H1 (cell line): Measurements from ENCODE around the gene RUBCN. TPM values are rescaled to one million over a fixed set of nuclear protein-coding genes. Genes with fewer than 3 reads are reported as not detected.
A peak's percentile ranks its signal among the peaks of the same experiment; 100 is the strongest.

ENCODE experiments used
- ASH2L ChIP-seq: fragments of 200-600, 300-600 bp; sonication (generic); IDR thresholded peaks from one replicate; pipeline ENCODE4 v1.7.1; 2017; ENCODE audit warnings: low read length
- CHD7 ChIP-seq: fragments of 300-600 bp; sonication (generic); IDR thresholded peaks from 2 replicates; pipeline ENCODE4 v1.7.1; 2012; ENCODE audit warnings: low read length, moderate library complexity, mild to moderate bottlenecking, inconsistent platforms; ENCODE audit not compliant: insufficient replicate concordance
- FOSL1 ChIP-seq: IDR thresholded peaks from 2 replicates; pipeline ENCODE4 v1.6.1; 2011; ENCODE audit warnings: mild to moderate bottlenecking, low read depth, low read length, moderate library complexity; ENCODE audit not compliant: insufficient read depth
- SIN3A ChIP-seq, 2 experiments: IDR thresholded peaks in 1 of 2; conservative IDR thresholded peaks in 1 of 2; 2 replicates each; pipeline ENCODE4 v1.6.1; 2011 to 2012; ENCODE audit warnings: low read length in 2 of 2, improper control_type of control experiment in 1 of 2, low read depth in 1 of 2, mild to moderate bottlenecking in 1 of 2
- YY1 ChIP-seq: IDR thresholded peaks from 2 replicates; pipeline ENCODE4 v1.6.1; 2011; ENCODE audit warnings: low read depth, mild to moderate bottlenecking, low read length
- polyA plus RNA-seq, 7 experiments: library from polyadenylated mRNA; depleted of rRNA in 3 of 7; stranded (reverse) in 5 of 7; unstranded in 2 of 7; fragments of >200 nt in 5 of 7; fragments of 200-250 nt in 2 of 7; gene quantifications; 1 replicate in 5 of 7; 2 replicates in 1 of 7; 4 replicates in 1 of 7; pipeline versions ENCODE4 v1.2.1 to v1.2.3, GENCODE V29; 2011 to 2013; ENCODE audit warnings: missing spikeins in 2 of 7, mixed read lengths in 2 of 7
- total RNA-seq: library from RNA; stranded (reverse); fragmentation: NEBNext Ultra II Directional; extraction: Animal tissue kit (Norgen Biotek cat#: 25700); gene quantifications from 2 replicates; pipeline ENCODE4 v1.2.1, GENCODE V29; 2021

RUBCN gene
- total and polyA plus RNA-seq, 2 of the 8 experiments (the other 6 are each of a cell fraction or from before 2014, with no cell fraction given): 9.3 to 21.9 TPM

- TF ChIP-seq CHD7 (no peak), ASH2L (peak; percentile 74), YY1 (no peak), SIN3A (conservative IDR thresholded peaks at IDR 0.05 in 1 of 2, IDR thresholded peaks at IDR 0.05 in 1 of 2; ENCODE audit: low read depth in 1 of 2, low read length in 2 of 2) (peak in 1 of 2 experiments; percentile 54; a peak in 1 of 4 replicates), FOSL1 (no peak)
Observed at GRCh38 chr3:197749315-197749600, 12.6 kb upstream of the RUBCN start (continued).
